ENCODE data around the gene GDF3.
"Not testable (repeated sequence)": the region's sequence is repeated elsewhere in the genome, so short reads cannot be mapped to it uniquely, and the experiment has no call there.

The GDF3 gene

GRCh38 chr12:7695566-7696197, at the start of gene GDF3:
GDF3 (minus strand) TSS chr12:7695775; CDS start chr12:7695728, 47 bp downstream.
- no peak for DNase-seq

GRCh38 chr12:7732993-7733392, 37.4 kb upstream of the GDF3 start:
- DNase-seq, result no peak

- DNase-seq, result no peak
These were observed 35.9 kb upstream of the GDF3 start for GRCh38 chr12:7731486-7731885.

- not testable (repeated sequence) for DNase-seq
These were observed 35.4 kb upstream of the GDF3 start for GRCh38 chr12:7730984-7731383.

- DNase-seq, result no peak
These were observed 34.2 kb upstream of the GDF3 start for GRCh38 chr12:7729746-7730145.

GRCh38 chr12:7723926-7724325, 28.4 kb upstream of the GDF3 start:
- no peak for DNase-seq

GRCh38 chr12:7719946-7720730, 24.6 kb upstream of the GDF3 start:
- no peak for DNase-seq

- no peak for DNase-seq
These were observed 20.8 kb upstream of the GDF3 start for GRCh38 chr12:7716381-7716780.

- DNase-seq, result no peak
These were observed 17.4 kb upstream of the GDF3 start for GRCh38 chr12:7712841-7713442.

GRCh38 chr12:7711133-7711532, 15.6 kb upstream of the GDF3 start, which contains the start of gene DPPA3:
DPPA3 (plus strand) TSS chr12:7711433; CDS start chr12:7711571, 138 bp downstream.
- no peak for DNase-seq

- DNase-seq, result no peak
These were observed 14.5 kb upstream of the GDF3 start for GRCh38 chr12:7709969-7710675.

- no peak for DNase-seq
These were observed 10.3 kb upstream of the GDF3 start for GRCh38 chr12:7705846-7706245.

GRCh38 chr12:7695237-7695560, 376 bp downstream of the GDF3 start:
- DNase-seq, result no peak

- DNase-seq, result no peak
These were observed 879 bp downstream of the GDF3 start for GRCh38 chr12:7694556-7695236.

GRCh38 chr12:7693793-7694192, 1.8 kb downstream of the GDF3 start:
- no peak for DNase-seq

- DNase-seq, result no peak
These were observed 14.0 kb downstream of the GDF3 start for GRCh38 chr12:7681535-7681934.

- no peak for DNase-seq
These were observed 16.1 kb downstream of the GDF3 start for GRCh38 chr12:7679251-7680045.

GRCh38 chr12:7678744-7679143, 16.8 kb downstream of the GDF3 start:
- no peak for DNase-seq

GRCh38 chr12:7677432-7677888, 18.1 kb downstream of the GDF3 start:
- DNase-seq, result not testable (repeated sequence)

GRCh38 chr12:7675455-7675854, 20.1 kb downstream of the GDF3 start:
- DNase-seq, result not testable (repeated sequence)

- no peak for DNase-seq
These were observed 27.4 kb downstream of the GDF3 start for GRCh38 chr12:7668171-7668570.

GRCh38 chr12:7667125-7667524, 28.4 kb downstream of the GDF3 start:
- DNase-seq, result no peak

Data from NCI-H2081 (cell line).